CD4-positive, alpha-beta T cell treated with Interleukin-15 for 4 hours (primary cell): ENCODE results near the gene BCAS1.
"Not testable (repeated sequence)": the region's sequence is repeated elsewhere in the genome, so short reads cannot be mapped to it uniquely, and the experiment has no call there.

ENCODE experiments used
- DNase-seq: peaks from one replicate; pipeline ENCODE4 v3.0.0-alpha.2; 2020; ENCODE audit warnings: low spot score

Gene BCAS1

GRCh38 chr20:53984356-53985149 is 85.8 kb downstream of the BCAS1 start:
- no peak for DNase-seq

DNA sequence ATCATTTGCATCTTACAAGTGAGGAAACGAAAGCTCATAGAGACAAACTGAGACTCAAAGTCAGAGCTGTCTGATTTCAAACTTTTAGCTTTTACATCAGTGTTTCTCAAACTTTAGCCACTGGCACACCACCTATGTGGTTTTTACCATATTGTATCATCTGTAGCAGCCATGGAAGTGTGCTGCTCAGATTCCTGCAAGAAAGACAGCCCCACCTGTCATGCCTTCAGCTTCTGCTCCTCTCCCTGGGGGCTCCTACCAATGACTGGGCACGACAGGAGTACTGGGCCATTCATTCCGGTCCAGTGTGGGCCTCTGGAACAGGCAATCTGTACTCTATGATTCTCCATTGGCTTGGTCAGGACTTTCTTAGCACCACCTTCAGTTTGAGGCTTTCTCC is 87.0 kb downstream of the BCAS1 start:
- DNase-seq, result no peak

GRCh38 chr20:53982624-53983023 is 87.8 kb downstream of the BCAS1 start:
- DNase-seq, result no peak

GRCh38 chr20:53981752-53982437 is 88.5 kb downstream of the BCAS1 start:
- DNase-seq, result no peak

DNA sequence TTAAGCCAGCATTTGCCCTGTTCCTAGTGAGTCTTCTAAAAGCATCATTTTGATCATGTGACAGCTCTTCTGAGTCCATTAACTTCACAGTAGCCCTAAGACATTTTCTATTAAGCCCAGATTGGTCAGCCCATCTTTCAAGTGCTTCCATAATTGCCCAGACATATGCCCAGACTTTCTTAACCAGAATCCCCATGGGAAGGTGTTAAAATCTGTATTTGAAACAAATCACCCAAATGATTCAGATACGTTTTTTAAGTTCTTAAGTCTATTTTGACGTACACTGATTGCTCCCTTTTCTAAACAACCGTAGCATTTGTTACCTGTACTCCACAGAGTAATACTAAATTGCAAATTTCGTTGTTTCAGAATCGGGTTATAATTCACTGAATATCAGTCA is 89.3 kb downstream of the BCAS1 start:
- no peak for DNase-seq

GRCh38 chr20:53980031-53980465 is 90.3 kb downstream of the BCAS1 start:
- DNase-seq, result no peak

- DNase-seq, result no peak
These were observed 91.9 kb downstream of the BCAS1 start for GRCh38 chr20:53978497-53978896.

GRCh38 chr20:53977391-53977790 is 93.0 kb downstream of the BCAS1 start:
- no peak for DNase-seq

- DNase-seq, result no peak
These were observed 94.6 kb downstream of the BCAS1 start for GRCh38 chr20:53975761-53976160.

DNA sequence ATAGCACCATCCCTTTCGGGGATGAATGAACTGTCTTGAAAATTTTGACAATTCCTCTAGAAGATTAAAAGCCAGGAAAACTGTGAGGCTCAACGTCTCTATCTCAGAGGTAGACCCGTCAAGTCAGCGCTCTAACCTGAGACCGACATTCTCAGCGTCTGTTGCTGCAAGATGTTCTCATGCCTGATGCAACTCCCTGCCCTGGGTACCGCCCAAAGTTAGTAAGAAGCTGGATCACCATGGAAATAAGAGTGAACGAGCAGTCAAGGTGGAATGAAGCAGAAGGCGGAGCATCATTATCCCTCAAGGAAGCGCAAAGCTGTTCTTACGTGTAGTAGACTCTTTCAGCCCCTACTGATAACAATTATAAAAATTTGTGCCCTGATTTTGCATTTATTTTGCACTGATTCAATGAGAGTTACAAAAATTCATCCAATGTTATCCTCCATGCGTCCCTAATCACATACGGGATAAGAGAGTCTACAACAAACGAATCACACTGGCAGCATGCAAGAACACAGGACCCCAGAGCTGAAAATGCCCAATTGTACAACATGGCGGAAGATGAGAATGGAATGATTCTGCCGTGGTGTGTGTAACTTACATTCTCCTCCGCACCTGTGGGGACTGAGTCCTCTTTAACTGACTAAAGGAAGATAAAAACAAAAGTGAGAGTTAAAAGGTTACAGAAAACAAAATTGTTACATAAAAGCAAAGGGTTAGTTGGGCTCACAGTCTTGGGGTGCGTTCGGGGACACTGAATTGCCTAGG is 95.4 kb downstream of the BCAS1 start:
- no peak for DNase-seq

- DNase-seq, result not testable (repeated sequence)
These were observed 96.5 kb downstream of the BCAS1 start for GRCh38 chr20:53973882-53974281.

DNA sequence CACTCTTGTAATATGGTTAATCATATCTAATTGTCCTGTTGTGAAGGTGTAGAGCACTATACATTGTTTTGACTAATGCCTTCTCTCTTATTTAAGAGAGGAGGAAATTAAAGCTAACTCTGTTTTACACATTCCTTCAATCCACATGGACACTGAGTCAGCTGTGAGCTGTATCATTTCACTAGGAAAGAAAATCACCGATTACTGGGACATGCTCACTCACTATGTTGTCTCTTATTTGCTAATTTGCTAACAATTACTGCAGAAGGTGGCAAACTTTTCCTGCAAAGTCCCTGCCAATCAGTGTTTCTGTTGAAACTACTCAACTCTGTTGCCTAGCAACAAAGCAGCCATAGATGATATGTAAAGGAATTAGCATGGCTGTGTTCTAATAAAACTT is 98.2 kb downstream of the BCAS1 start:
- no peak for DNase-seq

DNA sequence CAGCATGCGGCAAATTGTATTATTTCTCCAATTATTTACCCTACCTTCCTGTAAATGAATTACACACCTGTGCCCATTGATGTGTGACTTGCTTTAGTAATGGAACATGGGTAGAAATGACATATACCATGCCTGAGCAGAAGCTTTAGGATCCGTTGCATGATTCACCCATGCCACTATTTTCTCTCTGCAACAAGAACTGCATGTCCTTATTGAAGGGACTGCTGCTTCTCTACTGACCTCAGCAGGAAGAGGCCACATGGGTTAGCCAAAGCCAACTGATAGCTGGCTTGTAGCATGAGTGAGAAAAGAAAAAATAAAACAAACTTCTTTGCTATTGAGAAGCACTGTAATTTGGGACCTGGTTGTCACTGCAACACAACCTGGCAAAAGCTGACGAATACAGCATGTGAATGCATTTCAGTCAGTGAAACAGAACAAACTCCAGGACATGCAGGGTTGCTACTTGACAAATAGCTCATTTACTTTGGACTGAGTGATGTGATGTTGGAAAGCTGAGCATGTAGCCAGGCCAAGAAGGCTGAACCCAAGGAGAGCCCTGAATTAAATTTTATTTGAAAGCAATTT is 99.2 kb downstream of the BCAS1 start:
- no peak for DNase-seq

DNA sequence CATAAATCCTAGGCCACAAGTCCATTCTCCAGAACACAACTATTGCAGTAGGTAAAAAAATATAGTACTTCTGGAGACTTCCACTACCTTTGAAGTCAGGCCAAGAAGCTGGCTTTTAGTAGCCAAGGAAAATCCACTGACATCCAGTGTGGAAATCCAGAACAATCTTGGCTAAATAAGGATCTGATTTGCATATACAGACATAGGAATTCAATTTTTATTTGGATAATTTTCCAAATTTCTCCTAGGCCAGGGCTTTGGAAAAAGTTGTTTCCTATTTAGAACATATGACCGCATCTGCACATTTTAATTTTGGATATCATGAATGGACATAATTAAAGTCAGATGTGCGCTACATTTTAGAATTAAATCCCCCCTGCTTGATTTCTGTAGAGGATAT is 100.2 kb downstream of the BCAS1 start:
- no peak for DNase-seq

- DNase-seq, result no peak
These were observed 102.9 kb downstream of the BCAS1 start for GRCh38 chr20:53967527-53967926.

- DNase-seq, result no peak
These were observed 103.5 kb downstream of the BCAS1 start for GRCh38 chr20:53966774-53967398.

DNA sequence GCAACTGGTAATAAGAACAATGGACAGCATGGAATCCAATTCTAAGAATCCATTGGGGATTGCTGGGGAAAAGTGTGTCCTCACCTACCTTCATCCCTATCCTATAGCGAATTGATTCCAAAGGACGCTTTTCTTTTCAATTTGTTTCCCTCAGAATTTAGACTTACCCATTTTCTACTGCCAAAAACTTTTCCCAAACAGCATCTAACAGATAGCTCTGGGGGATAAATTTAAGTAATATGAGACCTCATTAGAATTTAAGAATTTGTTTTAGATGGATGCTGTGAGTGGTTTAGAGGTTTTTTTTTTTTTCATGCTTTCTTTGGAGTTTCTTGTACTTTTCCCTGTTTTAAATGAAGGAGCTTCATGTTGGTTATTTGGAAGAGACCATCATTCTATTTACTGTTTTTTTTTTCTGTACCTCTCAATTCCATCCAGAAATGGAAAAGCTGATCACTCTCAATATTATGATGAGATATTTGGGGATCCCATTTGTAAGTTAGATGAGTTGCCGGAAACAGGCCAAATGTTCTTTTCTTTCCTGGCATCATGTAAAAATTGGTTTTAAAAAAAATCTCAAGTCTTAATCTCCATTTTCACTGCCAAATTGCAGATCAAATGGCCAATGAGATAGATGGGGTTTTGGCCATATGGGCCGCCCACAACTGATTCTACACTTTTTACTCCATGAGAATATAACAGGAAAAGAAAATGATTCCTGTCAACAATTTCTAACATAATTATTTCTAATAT is 105.7 kb downstream of the BCAS1 start:
- DNase-seq, result no peak

GRCh38 chr20:53964067-53964466 is 106.3 kb downstream of the BCAS1 start:
- no peak for DNase-seq

DNA sequence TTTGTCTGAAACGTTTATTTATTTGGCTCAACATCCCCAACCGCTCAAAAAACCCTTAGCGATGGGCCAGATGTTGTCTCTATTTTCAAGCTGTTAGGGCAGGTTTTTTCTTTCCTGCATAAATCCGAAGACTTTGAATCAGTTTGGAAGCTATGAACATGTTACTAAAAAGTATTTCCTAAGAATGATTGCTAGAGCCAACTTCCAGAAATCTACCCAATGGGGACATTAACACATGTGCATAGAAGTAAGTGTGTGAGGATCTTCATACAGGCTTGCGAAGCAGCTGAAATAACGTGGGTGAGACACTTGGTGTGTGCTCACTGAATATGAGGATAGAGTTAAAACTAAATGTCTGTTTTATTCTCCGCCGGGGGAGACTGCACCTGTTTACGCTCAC is 106.8 kb downstream of the BCAS1 start:
- DNase-seq, result no peak

GRCh38 chr20:53962388-53962787 is 108.0 kb downstream of the BCAS1 start:
- DNase-seq, result no peak

DNA sequence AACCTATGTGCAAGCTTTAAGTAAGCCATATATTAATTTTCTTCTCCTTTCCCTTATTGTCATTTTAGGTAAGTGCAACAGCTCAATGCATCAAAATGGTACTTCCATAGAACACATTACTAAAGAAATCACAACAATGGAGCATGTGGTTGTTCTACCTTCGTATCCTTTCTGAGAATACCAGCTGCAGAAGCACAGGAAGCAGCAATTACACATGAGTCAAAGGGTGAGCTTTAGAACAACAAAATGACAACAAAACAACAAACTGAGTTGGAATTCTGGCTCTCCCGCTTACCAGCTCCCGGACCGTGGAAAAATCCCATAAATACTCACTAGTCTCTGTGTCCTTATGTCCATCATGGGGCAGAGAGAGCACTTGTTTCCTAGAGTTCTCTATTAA is 108.9 kb downstream of the BCAS1 start:
- no peak for DNase-seq
